H1 (cell line): ENCODE results near the gene ELMO1.

Experiments
- CHD1 ChIP-seq: IDR thresholded peaks from 2 replicates; pipeline ENCODE4 v1.6.1; 2012; ENCODE audit warnings: low read depth, low read length, improper control_type of control experiment
- CHD2 ChIP-seq: IDR thresholded peaks from 2 replicates; pipeline ENCODE4 v1.6.1; 2012; ENCODE audit warnings: low read length, improper control_type of control experiment
- CHD7 ChIP-seq: fragments of 300-600 bp; sonication (generic); IDR thresholded peaks from 2 replicates; pipeline ENCODE4 v1.7.1; 2012; ENCODE audit warnings: low read length, moderate library complexity, mild to moderate bottlenecking, inconsistent platforms; ENCODE audit not compliant: insufficient replicate concordance
- CTCF ChIP-seq, 3 experiments: IDR thresholded peaks; 1 replicate in 2 of 3; 2 replicates in 1 of 3; pipeline versions ENCODE4 v1.5.1 to v1.6.1; 2011; ENCODE audit warnings: low read length in 3 of 3, mild to moderate bottlenecking in 3 of 3, inconsistent platforms in 2 of 3, low read depth in 1 of 3, moderate library complexity in 1 of 3; ENCODE audit not compliant: insufficient read depth in 1 of 3; ENCODE audit errors: control extremely low read depth in 1 of 3
- EP300 ChIP-seq, 2 experiments: IDR thresholded peaks; 1 replicate in 1 of 2; 2 replicates in 1 of 2; pipeline ENCODE4 v1.6.1; 2011 to 2012; ENCODE audit warnings: low read depth in 2 of 2, low read length in 2 of 2, mild to moderate bottlenecking in 2 of 2, borderline replicate concordance in 1 of 2, inconsistent platforms in 1 of 2, moderate library complexity in 1 of 2
- EZH2 ChIP-seq: fragments of 200-600 bp; sonication (generic); IDR thresholded peaks from 2 replicates; pipeline ENCODE4 v1.7.1; 2012; ENCODE audit warnings: low read depth, mild to moderate bottlenecking, moderate library complexity, low read length, inconsistent platforms; ENCODE audit not compliant: severe bottlenecking
- HDAC6 ChIP-seq: IDR thresholded peaks from one replicate; pipeline ENCODE4 v1.7.1; 2012; ENCODE audit warnings: low read depth, mild to moderate bottlenecking, inconsistent platforms, low read length, moderate library complexity
- POLR2A ChIP-seq, 2 experiments: IDR thresholded peaks; 1 replicate in 1 of 2; 2 replicates in 1 of 2; pipeline ENCODE4 v1.6.1; 2011; ENCODE audit warnings: low read depth in 2 of 2, low read length in 2 of 2, mild to moderate bottlenecking in 2 of 2; ENCODE audit errors: control extremely low read depth in 1 of 2
- RAD21 ChIP-seq, 2 experiments: IDR thresholded peaks in 1 of 2; conservative IDR thresholded peaks in 1 of 2; 2 replicates each; pipeline ENCODE4 v1.6.1; 2011; ENCODE audit warnings: low read depth in 2 of 2, low read length in 2 of 2, improper control_type of control experiment in 1 of 2, inconsistent platforms in 1 of 2, mild to moderate bottlenecking in 1 of 2, moderate library complexity in 1 of 2
- RFX5 ChIP-seq: IDR thresholded peaks from 2 replicates; pipeline ENCODE4 v1.6.1; 2011; ENCODE audit warnings: low read depth, low read length, improper control_type of control experiment, borderline replicate concordance
- SP1 ChIP-seq: IDR thresholded peaks from 2 replicates; pipeline ENCODE4 v1.6.1; 2011; ENCODE audit warnings: low read depth, low read length
- SUZ12 ChIP-seq: fragments of 200-600 bp; sonication (generic); IDR thresholded peaks from 2 replicates; pipeline ENCODE4 v1.6.1; 2012; ENCODE audit warnings: mild to moderate bottlenecking, inconsistent platforms, low read length, moderate library complexity, mixed read lengths
- TEAD4 ChIP-seq: IDR thresholded peaks from 2 replicates; pipeline ENCODE4 v1.6.1; 2012; ENCODE audit warnings: low read depth, low read length, inconsistent platforms, mixed read lengths
- TF ChIP-seq, protein P1 (sequence below): IDR thresholded peaks from 2 replicates; pipeline ENCODE4 v1.6.1; 2011; ENCODE audit warnings: low read depth, mild to moderate bottlenecking, low read length; ENCODE audit not compliant: insufficient read depth

GRCh38 chr7:37391791-37392672 is 56.6 kb downstream of the ELMO1 start:
- TF ChIP-seq CHD2 (no peak), EP300 (IDR thresholded peaks at IDR 0.05; ENCODE audit: borderline replicate concordance in 1 of 2, low read depth in 2 of 2, low read length in 2 of 2) (no peak), TEAD4 (no peak), CTCF (IDR thresholded peaks at IDR 0.05; ENCODE audit: control extremely low read depth in 1 of 3, insufficient read depth in 1 of 3, low read depth in 1 of 3, low read length in 3 of 3) (no peak), SUZ12 (no peak), RAD21 (IDR thresholded peaks at IDR 0.05 in 1 of 2, conservative IDR thresholded peaks at IDR 0.05 in 1 of 2; ENCODE audit: low read depth in 2 of 2, low read length in 2 of 2) (no peak), CHD1 (no peak), RFX5 (no peak), HDAC6 (no peak), SP1 (no peak), POLR2A (IDR thresholded peaks at IDR 0.05; ENCODE audit: control extremely low read depth in 1 of 2, low read depth in 2 of 2, low read length in 2 of 2) (no peak), EZH2 (no peak), CHD7 (no peak)
- TF ChIP-seq, protein P1, sequence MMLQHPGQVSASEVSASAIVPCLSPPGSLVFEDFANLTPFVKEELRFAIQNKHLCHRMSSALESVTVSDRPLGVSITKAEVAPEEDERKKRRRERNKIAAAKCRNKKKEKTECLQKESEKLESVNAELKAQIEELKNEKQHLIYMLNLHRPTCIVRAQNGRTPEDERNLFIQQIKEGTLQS: no peak
